GM12864 (cell line): ENCODE results near the gene SLC39A11.
"Not testable (repeated sequence)": the region's sequence is repeated elsewhere in the genome, so short reads cannot be mapped to it uniquely, and the experiment has no call there.

Experiments
- DNase-seq: peaks from one replicate; pipeline ENCODE4 v3.0.0-alpha.2; 2011; ENCODE audit warnings: low read depth
- H3K4me3 ChIP-seq: 2 replicates; pipeline ENCODE4 v1.5.1; 2011; ENCODE audit warnings: mild to moderate bottlenecking, low read depth, low read length, control low read depth
- TF ChIP-seq, protein P1 (sequence below): IDR thresholded peaks from 2 replicates; pipeline ENCODE4 v1.5.1; 2011; ENCODE audit warnings: low read depth, mild to moderate bottlenecking, moderate library complexity, low read length, control low read depth, inconsistent platforms; ENCODE audit errors: missing control alignments

The SLC39A11 gene

GRCh38 chr17:72998343-72998742 lies 94.1 kb downstream of the SLC39A11 start:
- DNase-seq: no peak
- no peak overlapping the region for H3K4me3 ChIP-seq
- TF ChIP-seq, protein P1, sequence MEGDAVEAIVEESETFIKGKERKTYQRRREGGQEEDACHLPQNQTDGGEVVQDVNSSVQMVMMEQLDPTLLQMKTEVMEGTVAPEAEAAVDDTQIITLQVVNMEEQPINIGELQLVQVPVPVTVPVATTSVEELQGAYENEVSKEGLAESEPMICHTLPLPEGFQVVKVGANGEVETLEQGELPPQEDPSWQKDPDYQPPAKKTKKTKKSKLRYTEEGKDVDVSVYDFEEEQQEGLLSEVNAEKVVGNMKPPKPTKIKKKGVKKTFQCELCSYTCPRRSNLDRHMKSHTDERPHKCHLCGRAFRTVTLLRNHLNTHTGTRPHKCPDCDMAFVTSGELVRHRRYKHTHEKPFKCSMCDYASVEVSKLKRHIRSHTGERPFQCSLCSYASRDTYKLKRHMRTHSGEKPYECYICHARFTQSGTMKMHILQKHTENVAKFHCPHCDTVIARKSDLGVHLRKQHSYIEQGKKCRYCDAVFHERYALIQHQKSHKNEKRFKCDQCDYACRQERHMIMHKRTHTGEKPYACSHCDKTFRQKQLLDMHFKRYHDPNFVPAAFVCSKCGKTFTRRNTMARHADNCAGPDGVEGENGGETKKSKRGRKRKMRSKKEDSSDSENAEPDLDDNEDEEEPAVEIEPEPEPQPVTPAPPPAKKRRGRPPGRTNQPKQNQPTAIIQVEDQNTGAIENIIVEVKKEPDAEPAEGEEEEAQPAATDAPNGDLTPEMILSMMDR: no peak

DNA sequence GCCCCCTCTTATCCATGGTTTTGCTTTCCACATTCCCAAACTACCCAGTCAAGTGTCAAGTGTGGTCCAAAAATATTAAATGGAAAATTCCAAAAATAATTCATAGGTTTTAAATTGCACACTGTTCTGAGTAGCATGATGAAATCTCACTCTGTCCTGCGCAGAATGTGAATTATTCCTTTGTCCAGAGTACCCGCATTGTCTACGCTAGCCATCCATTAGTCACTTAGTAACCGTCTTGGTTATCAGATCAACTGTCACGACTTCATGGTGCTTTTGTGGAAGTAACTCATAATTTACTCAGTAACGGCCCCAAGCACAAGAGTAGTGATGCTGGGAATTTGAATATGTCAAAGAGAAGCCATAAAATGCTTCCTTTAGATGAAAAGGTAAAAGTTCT lies 94.9 kb downstream of the SLC39A11 start:
- TF ChIP-seq, protein P1: no peak
- DNase-seq: no peak

DNA sequence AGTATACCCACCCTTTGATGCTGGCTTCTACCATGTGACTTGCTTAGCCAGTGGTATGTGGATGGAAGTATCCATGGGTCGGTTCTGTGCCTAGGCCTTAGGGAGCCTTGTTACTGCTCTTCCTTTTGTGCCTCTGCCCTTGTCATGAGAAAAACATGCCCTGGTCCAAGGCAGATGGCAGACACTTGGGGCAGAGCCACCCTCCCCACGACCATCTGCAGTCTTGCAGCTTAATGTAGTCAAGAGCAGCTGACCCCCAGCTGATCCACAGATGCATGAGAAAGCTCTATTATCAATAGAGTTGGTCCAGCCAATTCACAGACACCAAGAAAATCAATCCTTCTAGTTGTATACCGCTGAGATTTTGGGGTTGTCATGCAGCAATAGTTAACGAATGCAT lies 95.7 kb downstream of the SLC39A11 start:
- no peak for DNase-seq
- no peak overlapping the region for H3K4me3 ChIP-seq
- TF ChIP-seq, protein P1: no peak

More for the DNA sequence above, 94.9 kb downstream of the SLC39A11 start:
- no peak overlapping the region for H3K4me3 ChIP-seq

DNA sequence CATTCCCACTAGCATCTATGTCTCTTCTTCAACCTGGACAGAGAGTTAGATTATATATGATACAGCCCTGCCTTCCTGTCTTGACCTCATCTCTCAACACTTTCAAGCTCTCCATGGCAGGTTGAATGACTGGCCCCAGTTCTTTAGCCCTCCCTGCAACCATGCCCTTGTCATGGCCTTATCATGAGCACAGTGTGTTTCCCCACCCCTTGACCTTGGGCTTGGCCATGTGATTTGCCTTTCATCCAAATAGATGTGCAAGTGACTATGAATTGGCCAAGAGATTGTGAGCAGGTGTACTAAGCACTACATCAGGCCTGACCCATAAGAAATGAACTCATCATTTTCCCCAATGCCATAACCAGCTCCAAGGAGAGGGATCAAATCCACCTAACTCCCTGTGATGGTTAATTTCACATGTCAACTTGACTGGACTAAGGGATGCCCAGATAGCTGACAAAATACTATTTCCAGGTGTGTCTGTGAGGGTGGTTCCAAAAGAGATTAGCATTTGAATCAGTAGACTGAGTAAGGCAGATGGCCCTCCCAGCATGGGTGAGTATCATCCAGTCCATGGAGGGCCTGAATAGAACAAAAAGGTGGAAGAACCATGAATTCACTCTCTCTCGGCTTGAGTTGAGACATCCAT lies 97.4 kb downstream of the SLC39A11 start:
- no peak overlapping the region for H3K4me3 ChIP-seq
- DNase-seq: no peak
- TF ChIP-seq, protein P1: no peak

- DNase-seq, H3K4me3 ChIP-seq: not testable (repeated sequence)
Measured at GRCh38 chr17:72992783-72993467, 99.6 kb downstream of the SLC39A11 start.

GRCh38 chr17:72991651-72992050 lies 100.8 kb downstream of the SLC39A11 start:
- H3K4me3 ChIP-seq: no peak overlapping the region
- TF ChIP-seq, protein P1: no peak
- DNase-seq: no peak

GRCh38 chr17:72989074-72989610 lies 103.3 kb downstream of the SLC39A11 start:
- no peak for DNase-seq
- H3K4me3 ChIP-seq: no peak overlapping the region
- TF ChIP-seq, protein P1: no peak
